NCI-H2171 (cell line): ENCODE data around the gene TGFB1.

ENCODE experiments used
- DNase-seq: peaks from one replicate; lab custom pipeline; 2025; lab: John Stamatoyannopoulos, UW

TGFB1 gene

DNA sequence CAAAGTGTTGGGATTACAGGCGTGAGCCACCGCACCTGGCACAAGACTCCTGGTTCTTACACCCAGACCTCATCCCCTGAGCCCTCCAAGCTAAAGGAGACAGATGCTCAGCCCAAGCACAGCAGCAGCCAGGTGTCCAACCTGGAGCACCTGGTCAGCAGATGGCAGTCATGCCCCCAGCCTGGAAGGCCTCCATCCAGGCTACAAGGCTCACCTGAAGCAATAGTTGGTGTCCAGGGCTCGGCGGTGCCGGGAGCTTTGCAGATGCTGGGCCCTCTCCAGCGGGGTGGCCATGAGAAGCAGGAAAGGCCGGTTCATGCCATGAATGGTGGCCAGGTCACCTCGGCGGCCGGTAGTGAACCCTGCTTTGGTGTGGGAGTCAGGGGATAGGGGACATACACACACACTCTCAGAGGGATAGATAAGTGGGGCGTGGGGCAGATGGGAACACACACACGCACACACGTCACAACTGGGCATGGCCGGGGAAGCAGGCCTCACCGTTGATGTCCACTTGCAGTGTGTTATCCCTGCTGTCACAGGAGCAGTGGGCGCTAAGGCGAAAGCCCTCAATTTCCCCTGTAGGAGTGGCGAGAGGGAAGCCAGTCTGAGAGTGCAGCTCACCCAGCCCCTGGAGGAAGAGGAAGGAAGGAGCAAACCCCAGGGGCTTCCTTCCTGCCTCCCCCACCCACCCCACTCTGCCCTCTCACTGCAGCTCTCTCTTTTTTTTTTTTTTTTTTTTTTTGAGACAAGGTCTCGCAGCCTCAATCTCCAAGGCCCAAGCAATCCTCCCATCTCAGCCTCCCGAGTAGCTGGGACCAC lies 11.8 kb downstream of the TGFB1 start:
- DNase-seq, result no peak

DNA sequence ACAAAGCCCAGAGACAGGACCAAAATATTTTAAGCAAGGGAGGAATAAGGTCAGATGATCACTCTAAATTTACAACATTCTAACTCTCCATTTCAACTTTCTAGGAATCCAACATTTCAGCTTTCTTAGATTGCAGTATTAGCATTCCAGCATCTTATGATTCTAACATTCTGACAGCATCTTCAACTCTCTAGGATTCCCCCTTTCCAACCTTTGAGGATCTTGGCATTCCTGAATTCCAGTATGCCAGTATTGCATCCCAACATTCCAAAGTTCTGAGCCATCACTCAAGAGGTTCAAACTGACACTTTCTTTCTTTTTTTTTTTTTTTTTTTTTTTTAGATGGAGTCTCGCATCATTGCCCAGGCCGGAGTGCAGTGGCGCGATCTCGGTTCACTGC lies 13.8 kb downstream of the TGFB1 start:
- DNase-seq, result no peak

DNA sequence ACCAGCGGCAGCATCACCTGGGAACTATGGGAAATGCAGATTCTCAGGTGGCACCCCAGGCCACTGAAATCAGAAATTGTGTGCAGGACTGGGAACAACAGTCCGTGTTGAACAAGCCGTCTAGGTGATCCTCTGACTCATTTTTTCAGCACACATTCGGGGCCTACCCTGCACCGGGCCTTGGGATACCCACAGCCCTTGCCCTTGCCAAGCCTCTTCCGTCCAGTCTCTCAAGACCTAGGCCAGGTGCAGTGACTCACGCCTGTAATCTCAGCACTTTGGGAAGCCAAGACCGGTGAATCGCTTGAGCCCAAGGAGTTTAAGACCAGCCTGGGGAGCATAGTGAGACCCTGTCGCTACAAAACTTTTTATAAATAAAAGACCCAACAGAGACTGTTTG lies 18.3 kb downstream of the TGFB1 start:
- DNase-seq, result no peak

- DNase-seq, result no peak
Observed at GRCh38 chr19:41334793-41335192, 18.9 kb downstream of the TGFB1 start.

DNA sequence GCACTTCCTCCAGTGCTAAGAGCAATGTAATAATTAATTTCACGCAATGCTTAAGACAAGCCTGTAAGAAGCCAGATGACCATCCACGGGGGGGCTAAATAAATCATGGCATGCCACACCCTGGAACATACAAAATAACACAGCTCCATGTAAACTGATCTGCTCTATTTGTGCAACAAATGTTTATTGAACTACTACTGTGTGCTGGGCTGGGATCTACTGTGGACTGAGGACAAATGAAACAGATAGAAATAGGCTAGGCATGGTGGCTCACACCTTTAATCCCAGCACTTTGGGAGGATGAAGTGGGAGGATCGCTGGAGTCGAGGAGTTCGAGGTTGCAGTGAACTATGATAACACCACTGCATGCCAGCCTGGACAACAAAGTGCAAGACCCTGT lies 21.3 kb downstream of the TGFB1 start:
- no peak for DNase-seq

DNA sequence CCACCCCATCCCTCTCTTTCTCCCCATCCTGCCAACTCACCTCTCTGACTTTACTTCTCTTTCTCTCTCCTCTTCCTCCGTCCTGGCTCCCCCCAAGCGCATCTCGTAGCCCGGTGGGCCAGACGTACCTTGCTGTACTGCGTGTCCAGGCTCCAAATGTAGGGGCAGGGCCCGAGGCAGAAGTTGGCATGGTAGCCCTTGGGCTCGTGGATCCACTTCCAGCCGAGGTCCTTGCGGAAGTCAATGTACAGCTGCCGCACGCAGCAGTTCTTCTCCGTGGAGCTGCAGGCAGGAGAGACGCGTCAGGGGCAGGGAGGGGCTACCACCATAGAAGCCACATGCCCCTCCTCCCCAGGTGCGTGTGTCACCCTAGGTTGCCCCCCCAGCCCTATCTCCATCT lies 21.7 kb downstream of the TGFB1 start:
- DNase-seq, result no peak

GRCh38 chr19:41330946-41331678 lies 22.6 kb downstream of the TGFB1 start:
- no peak for DNase-seq

GRCh38 chr19:41330481-41330880 lies 23.2 kb downstream of the TGFB1 start:
- DNase-seq, result no peak

DNA sequence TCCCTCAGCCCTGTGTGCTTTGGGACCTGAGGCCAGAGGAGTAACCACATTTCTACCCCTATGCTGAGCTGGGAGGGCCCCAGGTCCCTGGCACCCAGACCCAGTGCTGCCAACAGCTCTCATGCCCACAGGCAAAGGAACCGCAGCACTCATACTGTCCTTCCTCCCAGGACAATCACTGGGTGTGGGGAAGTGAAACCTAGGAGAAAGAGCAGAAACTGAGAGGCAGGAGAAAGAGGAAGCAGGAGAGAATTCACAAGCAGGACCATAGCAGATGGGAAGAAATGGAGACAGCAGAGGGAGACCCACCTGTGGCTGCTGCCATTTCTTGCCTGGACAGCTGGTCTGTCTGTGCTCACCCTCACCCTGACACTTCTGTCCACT lies 24.9 kb downstream of the TGFB1 start:
- no peak for DNase-seq

DNA sequence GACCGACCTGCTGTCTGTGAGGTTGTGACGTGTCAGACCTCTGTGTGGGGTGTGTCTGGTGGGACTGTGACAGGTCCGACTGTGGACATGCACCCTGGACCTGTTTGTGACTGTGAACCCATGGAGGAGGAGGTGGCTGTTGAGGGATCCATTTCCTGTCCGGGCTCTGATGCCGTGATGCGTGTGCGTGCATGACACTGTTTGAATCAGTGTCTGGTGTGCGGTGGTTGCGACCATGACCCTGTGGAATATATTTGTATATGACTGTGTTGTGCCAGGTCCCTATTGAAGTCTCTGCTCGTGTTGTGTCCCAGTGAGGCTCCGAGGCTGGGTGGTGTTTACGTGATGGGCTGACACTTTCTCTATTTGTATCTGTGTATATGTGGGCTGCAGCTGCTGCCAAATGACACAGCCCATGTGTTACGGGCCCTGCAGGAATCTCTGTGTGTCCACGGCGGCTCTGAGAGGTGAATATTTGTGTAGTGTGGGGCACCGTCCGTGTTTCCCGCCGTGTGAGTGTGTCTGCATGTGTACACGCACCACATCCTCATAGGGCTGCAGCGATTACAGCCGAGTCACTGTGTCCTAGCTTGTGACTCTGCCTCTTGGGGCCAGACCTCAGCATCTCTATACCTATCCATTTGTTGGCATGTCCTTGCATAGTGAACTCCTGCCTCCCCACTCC lies 25.4 kb downstream of the TGFB1 start:
- no peak for DNase-seq

DNA sequence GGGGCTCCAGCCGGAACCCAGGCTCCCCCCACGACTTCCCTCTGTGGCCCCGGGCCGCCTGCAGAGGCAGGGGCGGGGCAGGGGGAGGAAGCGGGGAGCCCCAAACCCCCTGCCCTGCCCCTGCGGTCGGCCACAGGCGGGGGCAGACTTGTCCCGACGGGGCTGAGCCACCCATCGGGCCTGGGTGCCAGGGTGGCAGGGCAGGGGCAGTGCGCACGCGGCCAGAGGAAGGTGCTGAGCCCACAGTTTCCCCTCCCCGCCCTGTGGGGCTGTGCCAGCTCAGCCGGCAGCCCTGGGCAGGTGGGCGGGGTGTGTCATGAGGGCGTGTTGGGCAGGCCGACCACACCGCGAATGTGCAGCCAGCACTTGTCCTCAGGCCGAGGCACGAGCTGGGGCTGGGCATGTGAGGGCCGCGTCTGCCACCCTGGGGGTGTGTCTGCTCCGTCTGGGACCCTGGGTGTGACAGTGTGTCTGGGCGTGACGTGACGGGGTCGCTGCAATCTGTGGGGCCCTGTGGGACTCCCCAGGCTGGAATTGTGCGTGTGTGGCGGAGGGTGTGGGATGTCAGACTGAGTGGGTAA lies 26.1 kb downstream of the TGFB1 start:
- DNase-seq, result no peak

DNA sequence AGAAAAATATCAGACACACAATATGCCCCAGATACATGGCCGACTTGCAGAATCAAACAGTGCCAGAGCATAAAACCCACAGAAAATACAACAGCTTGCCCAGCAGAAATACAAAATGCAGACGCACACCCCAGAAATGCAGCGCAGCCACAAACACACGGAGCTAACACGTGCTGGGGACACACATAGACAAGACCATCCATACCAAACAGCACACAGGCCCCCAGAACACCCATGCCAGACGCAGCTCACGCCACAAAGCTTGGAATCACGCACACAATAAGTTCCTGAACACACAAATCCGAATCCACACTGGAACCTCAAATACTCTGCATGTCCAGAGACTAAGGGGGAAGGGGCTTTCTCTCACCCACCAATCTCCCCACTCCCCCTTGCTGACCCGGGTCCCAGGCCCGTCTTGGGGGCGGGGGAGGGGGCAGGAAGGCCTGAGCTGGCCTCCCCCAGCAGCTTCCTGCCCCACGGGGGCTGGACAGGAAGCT lies 26.6 kb downstream of the TGFB1 start:
- no peak for DNase-seq

GRCh38 chr19:41325947-41326706 lies 27.6 kb downstream of the TGFB1 start:
- no peak for DNase-seq

GRCh38 chr19:41325640-41325946 lies 28.1 kb downstream of the TGFB1 start:
- DNase-seq, result no peak

DNA sequence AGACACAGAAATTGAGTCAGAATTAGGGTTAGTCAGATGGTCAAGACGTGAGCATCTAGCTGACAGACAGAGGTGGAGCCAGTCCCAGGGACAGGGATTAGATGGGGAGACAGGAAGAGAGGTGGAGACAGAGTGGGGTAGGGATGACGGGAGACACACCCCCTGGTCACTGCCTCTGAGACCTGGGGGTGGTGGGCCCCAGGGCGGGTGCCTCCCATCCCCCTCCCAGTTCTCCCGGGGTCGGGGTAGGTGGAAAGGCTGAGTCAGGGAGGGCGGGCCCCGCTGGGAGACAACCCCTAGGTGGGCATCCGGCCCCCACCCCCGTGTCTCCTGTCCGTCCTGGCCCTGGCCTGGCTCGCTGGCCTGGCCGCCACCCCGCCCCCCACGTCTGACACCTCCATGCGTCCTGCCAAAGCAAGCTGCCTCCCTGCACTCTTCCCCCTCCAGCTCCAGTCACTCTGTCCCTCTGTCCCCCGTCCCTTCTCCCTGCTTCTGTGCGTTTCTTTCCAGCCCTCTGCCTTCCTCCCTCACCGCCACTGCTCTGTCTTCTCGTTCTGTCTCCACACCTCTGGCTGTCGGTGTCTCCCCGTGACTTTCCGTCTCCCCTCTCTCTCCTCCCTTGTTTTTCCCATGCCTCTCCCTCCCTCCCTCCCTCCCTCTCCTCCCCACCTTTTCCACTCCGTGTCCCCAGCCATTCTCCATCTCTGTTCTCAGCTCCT lies 28.6 kb downstream of the TGFB1 start:
- no peak for DNase-seq

DNA sequence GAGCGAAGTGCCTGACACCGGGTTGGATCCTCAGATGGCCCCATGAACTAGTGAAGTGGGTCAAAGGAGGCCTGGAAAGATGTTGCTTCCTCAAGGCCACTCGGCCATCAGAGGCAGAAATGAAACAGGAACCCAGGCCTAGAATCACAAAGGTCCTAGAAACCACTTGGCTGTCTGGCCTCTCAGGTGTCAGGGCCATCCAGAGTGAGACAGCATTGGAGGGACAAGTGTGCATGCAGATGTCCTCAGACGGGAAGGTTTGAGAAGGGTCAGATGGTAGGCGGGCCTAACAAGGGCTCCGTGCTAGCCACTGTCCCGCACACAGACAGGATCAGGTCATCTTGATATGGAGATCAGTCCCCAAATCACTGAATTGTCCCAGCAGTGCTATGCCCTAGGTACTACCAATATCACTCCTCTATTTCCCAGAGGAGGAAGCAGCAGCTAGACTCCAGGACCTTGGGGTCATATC lies 29.5 kb downstream of the TGFB1 start:
- no peak for DNase-seq

- no peak for DNase-seq
Observed at GRCh38 chr19:41323430-41324125, 30.1 kb downstream of the TGFB1 start.

DNA sequence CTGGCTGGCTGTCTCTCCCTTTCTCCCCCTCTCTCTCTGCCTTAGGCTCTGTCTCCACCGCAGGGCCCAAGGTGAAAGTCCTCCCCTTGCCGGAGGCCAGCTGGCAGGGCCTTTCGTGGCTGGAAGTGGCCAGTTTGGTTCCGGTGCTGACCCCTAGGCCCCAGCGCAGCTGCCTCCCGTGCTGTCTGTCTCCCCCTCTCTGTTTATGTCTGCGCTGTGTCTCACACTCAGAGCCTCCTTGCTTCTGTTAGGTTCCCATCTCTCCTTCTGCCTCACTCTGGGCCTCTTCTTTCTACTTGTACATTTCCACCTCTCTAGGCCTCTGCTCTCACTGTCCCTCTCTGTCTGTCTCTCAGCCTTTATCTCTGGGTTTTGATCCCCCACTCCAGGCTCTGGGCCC lies 30.7 kb downstream of the TGFB1 start:
- no peak for DNase-seq

GRCh38 chr19:41322451-41322850 lies 31.3 kb downstream of the TGFB1 start:
- no peak for DNase-seq

- no peak for DNase-seq
Observed at GRCh38 chr19:41321600-41322270, 32.0 kb downstream of the TGFB1 start.
